ENCODE results near the gene OAF. TPM values are rescaled to one million over a fixed set of nuclear protein-coding genes. Genes with fewer than 3 reads are reported as not detected.
A peak's percentile ranks its signal among the peaks of the same experiment; 100 is the strongest.
"Not testable (repeated sequence)": the region's sequence is repeated elsewhere in the genome, so short reads cannot be mapped to it uniquely, and the experiment has no call there.

OAF gene
- total RNA-seq, 1 donor from 2014 or later, result 216 TPM

GRCh38 chr11:120174866-120175265 lies 36.0 kb upstream of the OAF start:
- no peak for DNase-seq (ENCODE audit: low spot score in 2 of 2)
- Histone ChIP-seq H3K27ac (no peak overlapping the region), H3K4me3 (no peak overlapping the region), H3K27me3 (no peaks in the 10 kb centered on the region), H3K4me1 (peaks cover 0 to 2% of the 10 kb centered on the region in 2 donors), H3K9me3 (no peaks in the 10 kb centered on the region), H3K36me3 (no peaks in the 10 kb centered on the region)
- intact Hi-C loops (cut with DNase I), result no loop called here
- TF ChIP-seq CTCF (IDR thresholded peaks at IDR 0.05), result no peak

DNA sequence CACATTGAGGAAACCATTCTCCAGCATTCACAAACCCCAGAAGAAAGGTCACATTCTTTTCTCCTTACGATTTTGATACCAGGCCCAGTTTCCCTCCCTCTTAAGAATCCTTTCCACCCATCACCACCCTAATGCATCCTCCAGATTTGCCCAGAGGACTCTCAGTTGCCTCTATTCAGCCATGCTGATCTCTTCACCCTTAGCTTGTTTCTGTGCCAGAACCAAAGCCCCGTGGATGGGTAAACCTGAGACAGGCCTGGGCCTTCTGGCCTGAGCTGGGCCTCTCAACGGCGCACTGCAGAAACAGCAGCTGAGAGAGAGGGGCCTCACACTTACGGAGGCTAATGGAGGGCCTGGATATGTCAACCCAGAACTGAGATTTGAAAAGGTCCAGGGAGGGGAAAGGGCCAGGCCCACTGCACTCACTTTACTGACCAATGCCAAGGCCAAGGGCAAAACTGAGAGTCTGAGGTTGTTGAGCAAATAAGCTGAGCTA lies 32.2 kb upstream of the OAF start:
- no peak overlapping the region for H3K27ac ChIP-seq
- intact Hi-C loops (cut with DNase I), result no loop called here

DNA sequence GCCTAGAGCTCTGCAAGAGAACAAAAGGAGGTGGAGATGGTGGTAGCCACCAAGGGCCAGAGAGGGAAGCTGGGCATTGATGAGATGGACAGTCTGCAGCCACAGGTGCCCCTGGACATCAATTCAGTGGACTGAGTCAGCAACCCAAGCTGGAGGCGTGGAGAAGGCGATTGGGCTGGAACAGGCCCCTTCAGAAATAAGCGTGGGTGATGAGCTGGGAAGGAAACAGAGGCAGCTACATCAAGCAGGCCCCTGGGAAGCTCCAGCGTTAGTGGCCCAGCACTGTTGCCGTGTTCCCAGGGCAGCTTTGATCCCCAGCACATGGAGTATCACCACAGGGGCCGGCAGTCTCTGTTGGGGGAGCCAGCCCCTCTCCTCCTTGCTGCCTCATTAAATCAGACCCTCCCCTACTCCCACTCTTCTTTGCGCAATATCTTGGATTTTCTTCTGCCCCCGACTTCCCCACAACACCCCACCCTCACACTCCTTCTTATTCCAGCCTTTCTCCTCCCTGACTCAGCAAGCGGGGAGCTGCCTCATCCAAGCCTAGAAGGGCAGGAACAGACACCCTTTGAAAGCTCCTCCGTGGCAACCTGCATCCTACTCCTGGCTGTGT lies 31.7 kb upstream of the OAF start:
- Histone ChIP-seq H3K36me3 (no peaks in the 10 kb centered on the region), H3K27ac (no peak overlapping the region), H3K27me3 (no peaks in the 10 kb centered on the region), H3K4me1 (no peaks in the 10 kb centered on the region), H3K9me3 (no peaks in the 10 kb centered on the region), H3K4me3 (no peak overlapping the region)
- intact Hi-C loops (cut with DNase I), result no loop called here
- DNase-seq (ENCODE audit: low spot score in 2 of 2), result no peak
- no peak for TF ChIP-seq CTCF (IDR thresholded peaks at IDR 0.05)

More for the DNA sequence above, 32.2 kb upstream of the OAF start:
- H3K4me3 ChIP-seq, result no peak overlapping the region
- no peaks in the 10 kb centered on the region for H3K36me3 ChIP-seq
- no peaks in the 10 kb centered on the region for H3K9me3 ChIP-seq
- DNase-seq (ENCODE audit: low spot score in 2 of 2), result no peak
- H3K27me3 ChIP-seq, result no peaks in the 10 kb centered on the region
- no peaks in the 10 kb centered on the region for H3K4me1 ChIP-seq
- TF ChIP-seq CTCF (IDR thresholded peaks at IDR 0.05), result no peak

DNA sequence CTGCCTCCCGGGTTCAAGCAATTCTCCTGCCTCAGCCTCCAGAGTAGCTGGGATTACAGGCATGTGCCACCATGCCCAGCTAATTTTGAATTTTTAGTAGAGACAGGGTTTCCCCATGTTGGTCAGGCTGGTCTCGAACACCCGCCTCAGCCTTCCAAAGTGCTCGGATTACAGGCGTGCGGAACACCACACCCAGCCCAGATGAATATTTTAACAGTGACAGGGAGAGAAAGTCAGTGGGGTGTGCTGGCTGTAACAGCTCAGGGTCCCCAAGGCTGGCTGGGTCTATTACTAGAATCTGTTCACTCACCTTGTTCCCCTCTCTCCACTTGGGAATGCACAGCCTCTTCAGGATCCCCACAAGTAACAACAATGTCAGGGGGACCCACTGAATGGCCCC lies 30.8 kb upstream of the OAF start:
- H3K27me3 ChIP-seq; intact Hi-C loops (cut with DNase I); H3K4me3 ChIP-seq; H3K9me3 ChIP-seq; H3K36me3 ChIP-seq; DNase-seq (ENCODE audit: low spot score in 2 of 2); H3K27ac ChIP-seq; H3K4me1 ChIP-seq: not testable (repeated sequence)

DNA sequence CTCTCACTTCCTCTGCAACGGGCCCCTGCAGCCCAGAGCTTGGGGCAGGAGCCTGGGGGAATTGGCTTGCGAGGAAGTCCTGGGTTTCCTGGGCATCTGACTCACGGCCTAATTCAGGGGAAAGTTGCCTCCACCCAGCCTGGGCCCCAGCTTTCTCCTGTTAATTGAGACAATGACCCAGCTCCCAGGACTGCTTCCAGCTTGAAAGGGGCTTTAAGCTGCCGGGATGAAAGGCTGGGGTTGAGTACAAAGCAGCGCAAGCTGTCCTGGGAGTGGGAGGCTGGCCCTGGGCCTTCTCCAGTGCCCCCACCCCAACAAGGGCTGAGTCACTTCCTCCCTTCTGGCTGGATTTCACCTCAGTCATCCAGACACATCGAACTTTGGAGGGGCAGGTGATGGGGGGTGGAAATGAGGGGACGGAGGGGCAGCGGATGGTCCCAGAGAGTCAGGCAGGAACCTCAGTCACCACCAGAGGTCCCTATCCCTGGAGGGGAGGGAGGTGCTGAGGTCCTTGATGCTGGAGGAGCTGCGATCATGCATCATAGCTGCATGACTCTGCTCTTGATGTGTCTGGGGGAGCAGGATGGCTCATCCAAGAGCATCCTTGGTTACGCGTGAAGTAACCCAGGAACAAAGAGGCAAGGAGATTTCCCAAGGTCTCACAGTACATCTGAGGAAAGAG lies 30.1 kb upstream of the OAF start:
- H3K4me3 ChIP-seq, result no peak overlapping the region
- no peaks in the 10 kb centered on the region for H3K9me3 ChIP-seq
- no peaks in the 10 kb centered on the region for H3K27me3 ChIP-seq
- DNase-seq (ENCODE audit: low spot score in 2 of 2), result peak in 1 of 2 donors; percentile 67
- intact Hi-C loops (cut with DNase I), result no loop called here
- TF ChIP-seq CTCF (IDR thresholded peaks at IDR 0.05), result no peak
- no peaks in the 10 kb centered on the region for H3K36me3 ChIP-seq
- H3K27ac ChIP-seq, result no peak overlapping the region
- no peaks in the 10 kb centered on the region for H3K4me1 ChIP-seq

- no peak for TF ChIP-seq CTCF (IDR thresholded peaks at IDR 0.05)
- peak in 1 of 2 donors; percentile 50 for DNase-seq (ENCODE audit: low spot score in 2 of 2)
- intact Hi-C loops (cut with DNase I), result no loop called here
- H3K9me3 ChIP-seq, result no peaks in the 10 kb centered on the region
- H3K36me3 ChIP-seq, result no peaks in the 10 kb centered on the region
- H3K27me3 ChIP-seq, result no peaks in the 10 kb centered on the region
- H3K4me1 ChIP-seq, result no peaks in the 10 kb centered on the region
- H3K27ac ChIP-seq, result no peak overlapping the region
- H3K4me3 ChIP-seq, result no peak overlapping the region
These were observed 29.4 kb upstream of the OAF start for GRCh38 chr11:120181376-120181975.

Data from ascending aorta (tissue), 2 donors.